Putamen (tissue), 1 donor: ENCODE data around the gene OGFR.

Experiments used
- DNase-seq: peaks from one replicate; pipeline ENCODE4 v3.0.0-alpha.2; 2016; ENCODE audit warnings: low spot score

The OGFR gene

DNA sequence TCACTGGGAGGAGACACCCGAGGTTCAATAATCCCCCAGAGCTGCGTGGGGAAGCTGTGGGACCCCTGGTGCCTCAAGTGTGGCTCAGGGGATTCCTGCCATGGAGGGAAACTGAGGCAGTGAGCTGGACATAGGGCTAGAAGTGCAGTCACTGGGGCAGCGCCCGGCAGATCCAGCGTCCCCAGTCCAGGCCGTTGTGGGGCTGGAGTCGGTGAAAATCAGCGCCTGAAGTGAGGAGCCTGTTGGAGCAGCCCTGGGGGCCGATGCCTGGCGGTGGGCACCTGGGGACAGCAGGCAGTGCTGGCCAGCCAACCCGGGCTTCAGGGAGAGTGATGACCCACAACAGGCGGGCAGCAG, 10.1 kb downstream of the OGFR start:
- DNase-seq: no peak

GRCh38 chr20:62815066-62815991, 10.7 kb downstream of the OGFR start:
- DNase-seq: no peak

DNA sequence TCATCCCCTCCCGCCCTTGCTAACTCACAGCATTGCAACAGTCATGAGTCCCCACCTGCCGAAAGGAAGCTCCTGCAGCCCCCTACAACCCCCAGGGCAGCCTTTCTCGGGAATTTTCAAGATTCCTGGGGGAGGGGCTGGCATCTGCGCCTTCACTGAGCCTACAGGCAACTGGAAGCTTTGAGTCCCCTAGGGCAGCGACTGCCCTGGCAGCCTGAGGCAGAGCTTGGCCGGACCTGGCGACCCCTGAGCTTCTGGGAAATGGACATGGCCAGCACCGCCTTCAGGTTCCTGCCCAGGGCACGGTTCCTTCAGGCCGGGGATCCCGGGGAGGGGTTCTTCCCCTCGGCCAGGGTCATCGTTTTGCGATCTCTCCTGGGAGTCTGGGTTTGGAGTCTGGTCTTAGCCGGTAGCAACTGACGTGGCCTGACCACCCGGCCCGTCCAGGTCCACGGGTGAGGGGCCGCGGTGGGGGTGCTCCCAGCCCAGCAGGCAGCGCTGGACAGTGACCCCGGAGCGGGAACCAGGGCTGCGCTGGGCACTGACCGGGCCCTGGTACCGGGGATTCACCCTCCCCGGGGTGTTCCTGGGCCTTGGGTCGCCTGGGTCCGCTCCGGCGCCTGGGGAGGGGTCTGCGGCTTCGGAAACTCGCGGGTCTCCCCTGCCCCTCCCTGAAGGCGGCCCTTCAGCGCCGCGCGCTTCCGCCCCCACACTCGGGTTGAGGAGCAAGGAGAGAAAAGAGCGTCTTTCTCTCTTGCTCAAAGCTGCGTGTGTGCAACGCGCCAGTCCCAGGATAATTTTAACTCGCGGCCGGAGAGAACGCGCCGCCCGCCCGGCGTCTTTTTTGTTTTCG, 11.6 kb downstream of the OGFR start:
- no peak for DNase-seq

- DNase-seq: peak; percentile 83
These were observed 12.5 kb downstream of the OGFR start, which contains the start of gene COL9A3 for GRCh38 chr20:62816884-62817873. TSS of gene COL9A3 (plus strand) at chr20:62817050. CDS start at chr20:62817065, 15 bp downstream.

DNA sequence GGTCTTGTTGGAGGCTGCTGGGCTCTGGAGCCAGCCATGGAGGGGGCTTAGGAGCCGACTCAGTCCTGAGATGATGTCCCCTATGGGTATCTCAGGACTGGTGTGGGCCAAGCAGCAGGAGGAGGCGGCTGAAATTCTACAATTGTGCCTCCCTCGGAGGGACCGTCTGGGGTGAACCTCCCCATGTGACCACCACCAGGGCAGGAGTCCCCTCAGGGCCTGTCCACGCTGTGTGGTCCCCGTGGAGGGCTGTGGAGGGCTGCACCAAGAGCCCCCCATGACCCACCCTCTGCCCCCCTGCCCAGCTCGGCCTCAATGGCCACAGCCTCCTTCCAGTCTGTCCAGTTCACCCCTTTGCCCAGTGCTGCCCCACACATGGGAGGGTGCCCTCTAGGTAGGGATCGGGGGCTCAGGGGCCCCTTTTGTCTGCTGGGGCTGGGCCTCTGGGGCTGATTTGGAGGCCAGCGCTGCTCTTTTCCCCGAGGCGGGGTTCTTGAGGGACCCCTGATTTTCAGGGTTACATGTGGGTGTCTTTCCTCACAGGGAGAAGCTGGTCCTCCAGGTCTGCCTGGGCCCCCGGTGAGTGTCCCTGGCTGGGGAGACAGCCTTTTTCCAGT, 13.4 kb downstream of the OGFR start:
- no peak for DNase-seq

DNA sequence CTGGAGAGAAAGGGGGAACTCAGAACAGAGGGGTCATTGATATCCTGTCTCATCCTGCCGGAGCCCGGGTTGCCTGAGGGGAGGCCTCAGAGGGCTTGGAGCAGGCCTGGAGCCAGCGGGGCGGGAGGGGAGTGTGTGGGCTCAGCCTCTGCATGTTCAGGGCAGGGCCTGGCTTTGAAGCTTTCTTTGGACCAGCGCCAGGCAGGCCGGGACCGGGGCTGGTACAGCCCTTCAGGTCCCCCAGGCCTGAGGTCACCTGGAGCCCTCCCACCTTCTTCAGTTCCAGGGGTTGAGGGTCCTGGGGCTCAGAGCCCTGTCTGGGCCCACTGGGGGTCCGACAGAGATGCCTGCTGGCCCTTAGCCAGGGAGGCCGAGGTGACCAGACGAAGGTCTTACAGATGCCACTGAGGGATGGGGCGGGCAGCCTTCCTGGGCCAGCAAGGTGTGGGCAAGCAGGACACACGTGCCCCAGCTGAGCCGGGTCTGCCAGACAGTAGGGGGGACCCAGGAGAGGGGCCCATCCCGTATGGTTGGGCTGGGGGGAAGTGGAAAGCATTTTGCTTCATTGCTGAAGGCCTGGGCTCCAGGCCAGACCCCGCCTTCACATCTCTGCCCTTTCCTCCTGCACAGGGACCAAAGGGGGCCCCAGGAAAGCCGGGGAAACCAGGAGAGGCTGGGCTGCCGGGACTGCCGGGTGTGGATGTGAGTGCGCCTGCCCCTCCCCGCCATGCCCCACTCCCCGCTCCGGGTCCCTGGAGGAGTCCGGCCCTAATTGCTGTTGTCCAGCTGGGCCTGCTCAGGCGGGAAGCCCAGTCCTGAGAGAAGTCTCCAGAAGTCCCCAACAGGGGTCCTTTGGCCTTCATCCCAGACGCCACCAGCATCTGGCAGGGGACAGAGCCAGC, 14.2 kb downstream of the OGFR start:
- DNase-seq: peak; percentile 78

- DNase-seq: no peak
These were observed 15.0 kb downstream of the OGFR start for GRCh38 chr20:62819494-62820174.

- DNase-seq: no peak
These were observed 15.8 kb downstream of the OGFR start for GRCh38 chr20:62820208-62820961.

DNA sequence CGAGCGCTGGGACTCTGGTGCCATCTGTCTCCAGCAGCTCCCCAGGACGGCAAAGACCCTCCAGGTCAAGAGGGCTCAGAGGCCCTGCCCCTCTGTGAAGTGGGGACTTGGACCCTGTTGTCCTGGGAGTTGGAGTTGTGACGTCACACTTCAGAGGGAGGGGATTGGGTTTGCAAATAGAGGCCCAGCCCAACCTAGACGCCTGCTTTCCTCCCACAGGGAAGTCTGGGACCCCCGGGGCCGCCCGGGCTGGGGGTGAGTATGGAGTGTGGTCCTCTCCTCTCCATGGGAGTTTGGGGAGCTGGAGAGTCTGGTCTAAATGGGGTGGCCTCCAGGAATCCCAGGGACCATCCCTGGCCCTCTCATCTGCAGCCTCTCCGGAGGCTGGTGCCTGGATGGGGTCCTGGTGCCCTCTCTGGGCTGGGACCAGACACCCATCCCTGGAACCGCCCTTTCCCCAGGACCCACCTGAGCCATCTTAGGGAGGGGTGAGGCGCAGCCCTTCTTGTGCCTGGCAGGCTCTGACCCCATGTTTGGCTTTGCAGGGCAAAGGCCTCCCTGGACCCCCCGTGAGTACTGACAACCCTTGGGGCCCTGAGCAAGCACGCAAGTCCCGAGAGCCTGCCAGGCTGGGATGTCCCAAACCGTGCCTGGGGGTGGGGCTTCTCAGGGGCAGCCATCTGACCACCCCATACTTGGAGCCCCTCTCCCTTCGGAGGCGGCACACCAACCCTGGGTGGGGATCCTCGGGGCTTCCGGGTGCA, 16.5 kb downstream of the OGFR start:
- DNase-seq: no peak

DNA sequence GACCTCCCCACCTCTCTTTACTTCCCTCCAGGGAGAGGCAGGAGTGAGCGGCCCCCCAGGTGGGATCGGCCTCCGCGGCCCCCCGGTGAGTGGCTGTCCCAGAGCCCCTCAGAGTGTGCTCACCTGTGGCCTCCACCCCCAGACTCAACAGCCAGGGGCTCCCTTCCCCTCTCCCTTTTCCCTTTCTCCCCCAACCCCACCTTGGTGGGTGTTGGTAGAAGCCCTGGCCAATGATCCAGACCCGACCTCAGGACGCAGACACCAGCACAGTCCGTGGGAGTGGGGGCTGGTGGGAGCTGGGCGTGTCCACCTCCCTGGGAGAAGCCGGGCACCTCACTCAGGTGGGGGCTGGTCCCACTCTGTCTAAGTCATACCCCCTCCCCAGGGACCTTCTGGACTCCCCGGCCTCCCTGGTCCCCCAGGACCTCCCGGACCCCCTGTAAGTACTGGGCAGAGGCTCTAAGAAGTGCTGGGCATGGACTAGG, 17.1 kb downstream of the OGFR start:
- no peak for DNase-seq

- DNase-seq: no peak
These were observed 17.7 kb downstream of the OGFR start for GRCh38 chr20:62822239-62822787.

DNA sequence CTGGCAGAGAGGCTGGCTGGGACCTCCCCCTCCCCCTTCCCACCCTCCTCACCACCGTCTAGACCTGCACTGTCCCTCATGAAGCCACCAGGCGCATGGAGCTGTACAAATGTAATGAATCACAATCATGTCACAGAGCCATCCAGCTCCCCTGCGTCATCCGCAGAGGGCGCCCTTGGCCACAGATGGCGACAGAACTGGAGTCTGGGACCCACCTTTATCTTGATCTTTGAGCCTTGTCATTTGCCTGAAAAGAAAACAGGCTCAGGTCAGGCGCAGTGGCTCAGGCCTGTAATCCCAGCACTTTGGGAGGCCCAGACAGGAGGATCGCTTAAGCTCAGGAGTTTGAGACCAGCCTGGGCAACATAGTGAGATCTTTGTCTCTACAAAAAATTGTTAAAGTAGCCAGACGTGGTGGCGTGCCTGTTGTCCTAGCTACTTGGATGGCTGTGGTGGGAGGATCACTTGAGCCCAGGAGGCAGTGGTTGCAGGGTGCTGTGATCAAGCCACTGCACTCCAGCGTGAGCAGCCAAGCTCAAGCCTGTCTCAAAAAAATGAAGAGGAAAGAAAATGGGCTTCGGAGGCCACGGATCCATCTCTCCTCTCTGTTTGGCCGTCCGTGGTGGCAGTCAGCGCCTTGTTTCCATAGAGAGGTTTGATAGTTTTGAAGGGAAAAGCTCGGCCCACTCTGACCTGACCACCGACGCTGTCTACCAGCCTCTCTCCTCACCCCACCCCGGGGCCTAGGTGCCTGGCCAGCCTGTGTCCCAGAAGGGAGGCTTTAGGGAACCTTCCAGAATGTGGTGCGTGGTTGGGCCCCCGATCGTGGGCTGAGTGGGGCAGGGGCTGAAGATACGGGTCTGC, 18.4 kb downstream of the OGFR start:
- DNase-seq: no peak

- DNase-seq: no peak
These were observed 19.2 kb downstream of the OGFR start for GRCh38 chr20:62823688-62824475.

DNA sequence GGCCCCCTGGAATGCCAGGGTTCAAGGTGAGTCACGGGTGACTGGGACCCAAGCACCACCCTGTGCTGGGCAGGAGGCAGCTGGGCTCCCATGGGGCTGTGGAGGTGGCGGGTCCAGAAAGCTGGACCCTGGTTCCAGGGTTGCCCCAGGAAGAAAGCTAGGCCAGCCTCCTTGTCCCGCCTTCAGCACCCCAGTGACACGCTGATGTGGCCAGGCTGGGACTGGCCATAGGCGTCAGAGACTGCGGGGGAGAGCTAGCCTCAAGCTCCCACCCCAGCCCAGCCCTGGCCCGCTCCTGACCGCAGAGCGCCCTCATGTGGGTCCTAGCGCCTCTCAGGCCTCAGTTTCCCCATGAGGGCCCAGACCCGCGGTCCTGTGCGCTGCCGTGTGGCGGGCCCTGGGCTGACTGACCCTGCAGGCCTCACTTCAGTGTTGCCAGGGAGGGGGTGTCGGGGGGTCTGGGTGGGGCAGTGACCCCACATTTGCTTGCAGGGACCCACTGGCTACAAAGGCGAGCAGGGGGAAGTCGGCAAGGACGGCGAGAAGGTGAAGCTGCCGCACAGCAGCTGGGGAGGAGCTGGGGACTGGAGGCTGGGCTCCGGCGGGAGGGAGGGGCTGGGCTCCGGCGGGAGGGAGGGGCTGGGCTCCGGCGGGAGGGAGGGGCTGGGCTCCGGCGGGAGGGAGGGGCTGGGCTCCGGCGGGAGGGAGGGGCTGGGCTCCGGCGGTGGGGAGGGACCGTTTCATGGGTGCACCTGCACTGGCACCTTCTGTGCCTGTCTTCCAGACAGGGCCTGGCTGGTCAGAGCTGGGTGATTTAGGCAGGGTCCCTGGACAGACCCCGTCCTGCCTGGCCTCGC, 20.1 kb downstream of the OGFR start:
- no peak for DNase-seq
